SIG-M5 treated with dmso at 0.1 percent for 504 hours (cell line): ENCODE data around the gene PTGFR.

ENCODE experiments used
- DNase-seq: peaks from one replicate; lab custom pipeline; 2025; ENCODE audit not compliant: unreplicated experiment; lab: John Stamatoyannopoulos, UW

The PTGFR gene, protein sequence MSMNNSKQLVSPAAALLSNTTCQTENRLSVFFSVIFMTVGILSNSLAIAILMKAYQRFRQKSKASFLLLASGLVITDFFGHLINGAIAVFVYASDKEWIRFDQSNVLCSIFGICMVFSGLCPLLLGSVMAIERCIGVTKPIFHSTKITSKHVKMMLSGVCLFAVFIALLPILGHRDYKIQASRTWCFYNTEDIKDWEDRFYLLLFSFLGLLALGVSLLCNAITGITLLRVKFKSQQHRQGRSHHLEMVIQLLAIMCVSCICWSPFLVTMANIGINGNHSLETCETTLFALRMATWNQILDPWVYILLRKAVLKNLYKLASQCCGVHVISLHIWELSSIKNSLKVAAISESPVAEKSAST

DNA sequence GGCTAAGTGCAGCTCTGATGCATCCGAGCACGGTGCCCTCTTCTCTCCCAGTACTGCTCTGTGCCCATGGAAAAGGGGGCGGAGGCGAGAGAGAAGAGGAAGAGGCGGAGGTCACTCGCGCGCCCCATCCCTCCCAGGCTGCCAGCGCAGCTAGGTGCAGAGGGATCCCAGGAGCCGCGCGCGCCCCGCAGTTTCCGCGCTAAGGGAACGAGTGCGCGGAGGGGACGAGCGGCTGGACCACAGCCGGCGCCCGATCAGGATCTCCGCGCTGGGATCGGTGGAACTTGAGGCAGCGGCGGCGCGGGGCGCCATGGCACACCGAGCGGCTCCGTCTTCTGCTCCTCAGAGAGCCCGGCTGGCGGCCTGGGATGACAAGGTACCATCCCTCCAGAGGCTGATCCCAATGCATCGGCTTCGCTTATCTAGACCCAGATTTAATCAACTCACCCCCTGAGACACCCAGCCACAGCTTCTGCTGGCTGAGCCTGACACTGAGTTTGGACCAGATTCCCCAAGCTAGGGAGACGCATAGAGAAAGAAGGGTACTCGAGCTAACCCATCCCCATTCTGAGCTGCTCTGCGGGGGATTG lies at the start of gene PTGFR:
TSS of gene PTGFR (plus strand) at position 114 of the 590 bp plus-strand sequence. CDS start 1,770 bp downstream, outside the sequence.
- DNase-seq: no peak

- DNase-seq: no peak
These were observed 48.9 kb upstream of the PTGFR start for GRCh38 chr1:78441921-78442320.

- no peak for DNase-seq
These were observed 43.7 kb upstream of the PTGFR start for GRCh38 chr1:78447086-78447485.

DNA sequence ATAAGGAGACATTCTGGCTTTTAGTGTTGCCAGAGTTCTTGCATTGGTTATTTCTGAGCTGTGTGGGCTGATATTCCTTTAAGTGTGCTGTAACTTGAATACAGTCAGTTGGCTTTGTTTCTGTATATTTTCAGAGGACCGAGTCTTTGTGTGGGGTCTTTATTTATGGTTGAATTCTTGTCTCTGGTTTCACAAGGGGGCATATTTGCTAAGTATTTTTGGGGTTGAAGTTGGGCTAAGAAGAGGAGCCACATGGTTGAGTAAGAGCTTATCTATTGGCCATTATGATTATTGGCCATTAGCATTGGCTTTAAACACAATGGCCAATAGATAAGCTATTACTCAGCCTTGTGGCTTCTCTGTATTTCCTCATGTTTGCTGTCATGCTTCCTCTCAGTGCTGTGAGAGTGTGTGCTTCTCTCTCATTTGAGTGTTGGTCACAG lies 26.3 kb upstream of the PTGFR start:
- DNase-seq: no peak

GRCh38 chr1:78465143-78465542 lies 25.6 kb upstream of the PTGFR start:
- DNase-seq: no peak

- no peak for DNase-seq
These were observed 22.3 kb upstream of the PTGFR start for GRCh38 chr1:78468521-78468920.

- no peak for DNase-seq
These were observed 21.2 kb upstream of the PTGFR start for GRCh38 chr1:78469576-78469975.

- DNase-seq: no peak
These were observed 18.7 kb upstream of the PTGFR start for GRCh38 chr1:78471890-78472620.

DNA sequence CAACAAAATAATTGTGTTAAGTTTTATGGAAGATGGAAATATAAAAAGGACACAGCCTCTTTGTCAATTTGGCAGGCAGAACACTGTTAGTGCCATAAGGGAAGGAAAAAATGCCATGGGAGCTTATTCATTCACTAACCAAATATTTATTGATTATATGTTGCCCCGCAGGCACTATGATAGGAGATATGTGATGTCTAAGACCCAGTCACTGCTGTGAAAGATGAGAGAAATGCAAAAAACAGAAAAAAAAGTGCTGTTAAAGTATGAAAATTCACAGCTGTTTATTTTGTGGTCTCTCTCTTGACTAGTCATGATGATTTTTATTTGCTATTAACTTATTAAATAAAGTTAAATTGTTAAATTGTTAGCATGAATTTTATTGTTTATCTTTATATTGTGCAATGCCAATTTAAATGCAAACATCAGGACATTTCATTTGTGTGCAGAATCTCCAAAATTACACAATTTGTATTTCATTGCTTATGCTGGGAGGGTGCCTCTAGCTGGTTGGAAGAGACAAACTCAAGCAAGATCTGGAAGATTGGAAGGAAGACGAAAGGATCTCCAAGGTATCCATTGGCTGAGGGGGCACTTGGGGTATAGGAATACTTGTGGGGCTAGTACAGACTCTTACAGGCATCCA lies 17.8 kb upstream of the PTGFR start:
- no peak for DNase-seq

DNA sequence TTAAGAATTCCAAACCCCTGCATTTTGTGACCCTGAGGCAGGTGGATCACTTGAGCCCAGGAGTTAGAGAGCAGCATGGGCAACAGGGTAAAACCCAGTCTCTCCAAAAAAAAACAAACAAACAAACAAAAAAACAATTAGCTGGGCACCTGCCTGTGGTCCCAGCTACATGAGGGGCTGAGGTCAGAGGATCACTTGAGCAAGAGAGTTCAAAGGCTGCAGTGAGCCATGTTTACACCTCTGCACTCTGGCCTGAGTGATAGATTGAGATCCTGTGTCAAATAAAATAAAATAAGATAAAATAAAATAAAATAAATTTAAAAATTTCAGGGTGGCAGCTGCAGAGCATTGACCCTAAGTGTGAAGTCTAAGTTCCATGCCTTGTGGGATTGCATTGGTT lies 16.7 kb upstream of the PTGFR start:
- no peak for DNase-seq

DNA sequence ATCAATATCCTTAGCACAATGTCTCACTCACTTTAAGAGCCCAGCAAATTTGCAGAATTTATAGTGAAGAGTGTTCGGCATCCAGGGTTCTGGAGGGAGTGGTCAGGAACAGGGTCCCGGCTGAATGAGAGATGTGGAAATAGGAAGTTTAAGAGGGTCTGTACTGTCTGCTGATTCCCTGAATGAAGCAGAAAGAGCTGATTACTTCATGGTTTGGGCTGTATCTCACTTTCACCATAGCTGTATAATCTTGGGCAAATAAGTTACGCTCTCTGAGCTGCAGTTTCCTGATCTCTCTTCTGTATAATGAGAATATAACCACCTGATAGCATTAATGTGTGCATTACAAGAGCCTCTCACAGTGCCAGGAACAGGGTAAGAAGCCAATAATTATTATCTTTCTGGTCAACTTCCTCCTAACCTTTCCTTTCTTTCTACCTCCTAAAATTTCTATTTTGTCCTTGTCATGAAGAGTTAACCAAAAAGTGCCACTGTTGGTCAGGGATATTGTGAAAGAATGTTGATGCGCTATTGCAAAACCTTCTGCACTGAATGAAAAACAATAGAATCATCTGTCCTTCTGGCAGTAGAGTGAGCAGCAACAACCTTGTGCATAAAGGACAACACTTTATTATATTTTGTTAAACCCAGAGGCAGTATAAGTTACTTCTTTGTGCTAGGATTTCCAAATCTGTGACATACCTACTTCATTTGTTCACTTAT lies 14.7 kb upstream of the PTGFR start:
- no peak for DNase-seq

- no peak for DNase-seq
These were observed 6.9 kb upstream of the PTGFR start for GRCh38 chr1:78483903-78484302.

GRCh38 chr1:78491451-78492071 lies 787 bp downstream of the PTGFR start:
- DNase-seq: no peak

DNA sequence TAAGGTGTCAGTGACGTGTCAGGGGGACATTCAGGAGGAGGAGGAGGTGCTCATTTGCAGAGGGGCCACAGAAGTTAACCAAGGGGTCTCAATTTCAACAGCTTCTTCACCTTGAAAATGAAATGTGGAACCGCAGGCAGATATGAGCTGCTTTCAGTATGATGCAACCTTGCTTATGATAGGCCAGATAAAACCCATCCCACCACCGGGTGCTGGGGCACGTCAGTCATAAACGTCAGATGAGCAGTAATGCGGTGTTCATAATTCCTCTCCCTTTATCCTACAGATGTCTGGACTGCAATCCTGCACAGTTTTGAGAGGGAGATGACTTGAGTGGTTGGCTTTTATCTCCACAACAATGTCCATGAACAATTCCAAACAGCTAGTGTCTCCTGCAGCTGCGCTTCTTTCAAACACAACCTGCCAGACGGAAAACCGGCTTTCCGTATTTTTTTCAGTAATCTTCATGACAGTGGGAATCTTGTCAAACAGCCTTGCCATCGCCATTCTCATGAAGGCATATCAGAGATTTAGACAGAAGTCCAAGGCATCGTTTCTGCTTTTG lies 1.7 kb downstream of the PTGFR start:
- DNase-seq: no peak

DNA sequence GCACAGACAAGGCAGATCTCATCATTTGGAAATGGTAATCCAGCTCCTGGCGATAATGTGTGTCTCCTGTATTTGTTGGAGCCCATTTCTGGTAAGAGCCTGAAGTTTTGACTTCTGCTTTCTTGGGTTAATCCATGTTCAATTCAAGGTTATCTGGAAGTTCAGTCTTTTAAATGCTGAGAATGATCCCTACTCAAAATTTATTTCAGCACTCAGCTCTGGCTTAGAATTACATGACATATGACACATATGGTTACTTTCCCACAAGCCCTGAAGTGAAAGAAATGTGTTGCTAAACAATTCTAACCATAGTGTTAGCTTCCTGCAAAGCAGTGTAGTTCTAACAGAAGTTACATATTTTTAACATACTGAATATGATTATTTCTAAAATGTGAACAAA lies 2.7 kb downstream of the PTGFR start:
- no peak for DNase-seq

DNA sequence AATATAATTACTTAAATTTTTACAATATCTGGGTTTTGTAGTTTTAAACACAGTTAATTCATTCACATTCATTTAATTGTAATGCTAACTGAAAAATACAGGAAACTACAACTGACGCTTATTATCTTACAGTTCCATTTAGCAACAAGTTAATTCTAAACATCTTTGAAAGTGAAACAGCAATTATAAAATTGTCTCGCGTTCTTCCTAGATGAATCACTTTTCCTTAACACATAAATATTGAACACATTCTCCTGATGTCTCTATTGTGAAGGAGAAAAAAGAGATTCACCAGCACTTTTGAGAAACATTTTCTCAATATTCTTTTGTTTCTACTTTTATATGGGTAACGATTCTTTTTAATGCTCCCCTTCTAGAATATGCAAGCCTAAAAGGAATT lies 6.4 kb downstream of the PTGFR start:
- no peak for DNase-seq

DNA sequence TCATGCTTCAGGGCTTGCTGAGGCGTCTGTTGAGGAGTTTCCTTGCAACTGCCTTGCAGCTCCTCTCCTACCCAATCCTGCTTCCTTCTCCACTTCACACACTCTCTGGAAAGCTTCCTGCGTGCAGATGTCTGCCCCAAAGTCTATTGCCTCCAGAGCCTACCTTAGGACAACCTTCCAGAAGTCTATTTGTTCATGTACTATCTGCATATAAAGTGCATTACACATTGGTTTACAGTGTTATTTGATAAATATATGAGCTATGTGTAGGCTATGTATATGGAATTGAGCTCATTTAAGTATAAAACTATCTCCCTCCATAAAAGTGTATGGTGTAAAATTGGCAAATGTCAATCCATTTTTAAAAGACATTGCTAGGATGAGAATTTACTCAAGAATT lies 9.8 kb downstream of the PTGFR start:
- DNase-seq: no peak

- DNase-seq: no peak
These were observed 10.4 kb downstream of the PTGFR start for GRCh38 chr1:78501203-78501602.

GRCh38 chr1:78511334-78511733 lies 20.6 kb downstream of the PTGFR start:
- DNase-seq: no peak

- DNase-seq: no peak
These were observed 25.9 kb downstream of the PTGFR start for GRCh38 chr1:78516716-78517115.
